Gastrocnemius medialis (tissue), 4 donors: ENCODE measurements around the gene DTD1.

ENCODE experiments used
- POLR2A ChIP-seq, 2 donors: fragments of 450-650 bp; IDR thresholded peaks; one replicate each; pipeline ENCODE4 v1.6.1; 2017; ENCODE audit warnings: antibody characterized with exemption in 2 of 2, mild to moderate bottlenecking in 2 of 2, moderate library complexity in 2 of 2
- TF ChIP-seq, protein P1 (sequence below), 5 experiments: fragments of 450-650 bp in 3 of 5; fragments of 200-600 bp in 2 of 5; sonication (generic) in 2 of 5; IDR thresholded peaks in 4 of 5; conservative IDR thresholded peaks in 1 of 5; 1 replicate in 4 of 5; 2 replicates in 1 of 5; pipeline ENCODE4 v1.5.1; 2016 to 2019; ENCODE audit warnings: antibody characterized with exemption in 5 of 5, mild to moderate bottlenecking in 3 of 5, moderate library complexity in 3 of 5

DNA sequence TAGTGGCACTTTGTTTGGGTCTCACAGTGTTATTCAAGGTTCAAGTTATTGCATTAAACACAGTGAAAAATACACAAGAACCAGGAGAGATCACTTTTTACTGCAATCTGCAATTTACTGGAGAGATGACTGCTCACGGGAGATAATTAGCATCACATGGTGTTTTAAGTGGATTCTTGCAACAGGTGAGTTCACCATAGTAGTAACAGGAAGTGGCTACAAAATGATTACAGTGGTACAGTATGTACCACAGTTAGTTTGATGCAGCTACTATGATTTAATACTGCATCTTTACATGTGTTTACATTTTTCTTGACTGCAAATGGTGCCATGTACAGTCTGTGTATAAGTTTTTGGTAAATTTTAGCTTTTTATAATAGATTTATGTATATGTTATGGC is 129.2 kb downstream of the DTD1 start:
- TF ChIP-seq POLR2A (IDR thresholded peaks at IDR 0.05) = no peak
- TF ChIP-seq, protein P1, sequence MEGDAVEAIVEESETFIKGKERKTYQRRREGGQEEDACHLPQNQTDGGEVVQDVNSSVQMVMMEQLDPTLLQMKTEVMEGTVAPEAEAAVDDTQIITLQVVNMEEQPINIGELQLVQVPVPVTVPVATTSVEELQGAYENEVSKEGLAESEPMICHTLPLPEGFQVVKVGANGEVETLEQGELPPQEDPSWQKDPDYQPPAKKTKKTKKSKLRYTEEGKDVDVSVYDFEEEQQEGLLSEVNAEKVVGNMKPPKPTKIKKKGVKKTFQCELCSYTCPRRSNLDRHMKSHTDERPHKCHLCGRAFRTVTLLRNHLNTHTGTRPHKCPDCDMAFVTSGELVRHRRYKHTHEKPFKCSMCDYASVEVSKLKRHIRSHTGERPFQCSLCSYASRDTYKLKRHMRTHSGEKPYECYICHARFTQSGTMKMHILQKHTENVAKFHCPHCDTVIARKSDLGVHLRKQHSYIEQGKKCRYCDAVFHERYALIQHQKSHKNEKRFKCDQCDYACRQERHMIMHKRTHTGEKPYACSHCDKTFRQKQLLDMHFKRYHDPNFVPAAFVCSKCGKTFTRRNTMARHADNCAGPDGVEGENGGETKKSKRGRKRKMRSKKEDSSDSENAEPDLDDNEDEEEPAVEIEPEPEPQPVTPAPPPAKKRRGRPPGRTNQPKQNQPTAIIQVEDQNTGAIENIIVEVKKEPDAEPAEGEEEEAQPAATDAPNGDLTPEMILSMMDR (IDR thresholded peaks at IDR 0.05 in 4 of 5, conservative IDR thresholded peaks at IDR 0.05 in 1 of 5) = no peak
